GM21786 (cell line): Measurements from ENCODE around the gene IGSF23.
A peak's percentile ranks its signal among the peaks of the same experiment; 100 is the strongest.

Experiments used
- ATAC-seq: cut with Tn5 transposase; IDR thresholded peaks from one replicate; pipeline ENCODE4 v1.9.1; 2021; ENCODE audit not compliant: unreplicated experiment

Gene IGSF23

DNA sequence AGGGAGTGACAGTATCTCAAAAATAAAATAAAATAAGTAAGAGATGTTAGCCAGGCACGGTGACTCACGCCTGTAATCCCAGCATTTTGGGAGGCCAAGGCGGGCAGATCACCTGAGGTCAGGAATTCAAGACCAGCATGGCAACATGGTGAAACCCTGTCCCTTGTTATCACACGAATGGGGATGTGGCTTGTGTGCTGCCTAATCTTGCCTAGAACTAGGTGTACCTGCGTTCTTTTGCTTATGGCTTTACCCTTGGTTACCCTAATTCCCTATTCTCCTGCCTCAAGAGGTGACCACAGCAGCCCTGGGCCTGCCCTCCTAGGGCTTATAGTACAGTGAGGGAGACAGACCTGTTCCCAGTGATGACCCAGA is 24.0 kb downstream of the IGSF23 start:
- no peak for ATAC-seq

- ATAC-seq, result no peak
Observed at GRCh38 chr19:44640518-44640917, 27.2 kb downstream of the IGSF23 start.

GRCh38 chr19:44641501-44642265 is 28.3 kb downstream of the IGSF23 start:
- ATAC-seq, result no peak

DNA sequence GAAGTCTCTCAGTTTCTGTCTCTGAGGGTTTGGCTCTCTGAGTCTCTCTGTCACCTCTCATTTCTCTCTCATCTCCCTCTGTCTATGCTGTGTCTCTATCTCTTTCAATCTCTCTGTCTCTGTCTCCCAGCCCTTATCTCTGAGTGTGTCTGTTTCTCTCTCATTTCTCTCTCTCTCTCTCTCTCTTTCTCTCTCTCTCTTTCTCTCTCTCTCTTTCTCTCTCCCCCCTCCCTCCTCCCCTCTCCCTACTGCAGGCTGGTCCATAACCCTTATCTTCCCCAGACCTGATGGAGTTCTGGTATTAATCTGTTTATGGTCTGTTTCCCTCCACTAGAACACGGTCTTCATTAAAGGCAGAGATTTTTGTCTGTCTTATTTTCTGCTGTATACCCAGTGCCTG is 29.0 kb downstream of the IGSF23 start:
- no peak for ATAC-seq

GRCh38 chr19:44643605-44644401 is 30.4 kb downstream of the IGSF23 start, which contains the start of gene PVR:
PVR (plus strand) TSS chr19:44643910; CDS start chr19:44644097, 187 bp downstream.
- ATAC-seq, result no peak

- ATAC-seq, result no peak
Observed at GRCh38 chr19:44644402-44645016, 31.1 kb downstream of the IGSF23 start.

- ATAC-seq, result no peak
Observed at GRCh38 chr19:44645407-44646048, 32.2 kb downstream of the IGSF23 start.

DNA sequence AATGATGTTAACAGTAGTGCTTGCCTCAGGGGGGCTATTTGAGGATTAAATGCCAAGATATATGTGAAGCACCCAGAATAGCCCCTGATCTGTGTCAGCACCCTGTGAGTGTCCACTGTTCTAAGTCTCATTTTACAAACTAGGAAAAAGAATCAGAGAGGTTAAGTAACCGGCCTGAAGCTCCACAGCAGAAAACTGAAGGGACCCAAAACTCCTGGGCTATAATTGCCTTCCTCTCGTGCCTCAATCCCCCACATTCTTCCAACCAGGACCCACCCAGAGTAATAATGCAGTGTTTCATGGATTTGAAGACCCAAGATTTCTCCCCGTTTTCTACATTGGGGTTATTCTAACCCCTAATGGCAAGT is 32.7 kb downstream of the IGSF23 start:
- no peak for ATAC-seq

- no peak for ATAC-seq
Observed at GRCh38 chr19:44647144-44647543, 33.8 kb downstream of the IGSF23 start.

DNA sequence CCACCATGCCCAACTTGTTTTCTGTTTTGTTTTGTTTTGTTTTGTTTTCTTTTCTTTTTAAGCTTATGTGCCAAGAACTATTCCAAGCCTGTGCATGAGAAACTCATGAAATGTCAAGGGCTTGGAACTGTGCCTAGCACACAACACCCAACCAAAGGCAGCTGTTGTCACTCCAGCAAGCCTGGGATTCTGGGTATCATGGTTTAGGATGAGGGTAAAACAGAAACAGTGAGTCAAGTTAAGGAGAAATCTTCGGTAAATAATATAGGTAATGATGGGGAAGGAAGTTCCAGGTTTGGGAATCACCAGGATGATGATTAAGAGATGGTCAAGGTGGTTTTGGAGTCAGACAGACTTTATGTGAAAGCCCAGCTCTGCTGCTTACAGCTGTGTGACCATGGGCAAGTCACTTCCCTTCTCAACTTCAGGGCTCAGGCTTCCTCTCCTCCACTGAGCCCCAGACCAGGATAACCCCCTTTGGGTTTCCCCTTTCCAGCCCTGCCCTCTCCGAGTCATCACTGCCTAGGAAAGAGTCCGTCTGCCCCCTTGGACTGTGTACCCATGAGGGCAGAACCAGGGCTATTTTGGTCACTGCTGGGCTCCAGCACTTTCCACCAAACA is 35.4 kb downstream of the IGSF23 start:
- ATAC-seq, result no peak

DNA sequence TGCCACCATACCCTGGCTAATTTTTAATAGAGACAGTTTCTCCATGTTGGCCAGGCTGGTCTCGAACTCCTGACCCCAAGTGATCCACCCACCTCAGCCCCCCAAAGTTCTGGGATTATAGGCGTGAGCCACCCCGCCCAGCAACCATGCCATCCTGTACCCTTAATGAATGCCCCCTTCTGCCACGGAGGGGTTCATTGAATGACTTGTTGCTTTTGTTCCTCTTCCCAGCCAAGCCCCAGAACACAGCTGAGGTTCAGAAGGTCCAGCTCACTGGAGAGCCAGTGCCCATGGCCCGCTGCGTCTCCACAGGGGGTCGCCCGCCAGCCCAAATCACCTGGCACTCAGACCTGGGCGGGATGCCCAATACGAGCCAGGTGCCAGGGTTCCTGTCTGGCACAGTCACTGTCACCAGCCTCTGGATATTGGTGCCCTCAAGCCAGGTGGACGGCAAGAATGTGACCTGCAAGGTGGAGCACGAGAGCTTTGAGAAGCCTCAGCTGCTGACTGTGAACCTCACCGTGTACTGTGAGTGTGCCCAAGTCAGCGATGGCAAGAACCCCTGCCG is 36.3 kb downstream of the IGSF23 start:
- ATAC-seq, result no peak

GRCh38 chr19:44653343-44653742 is 40.0 kb downstream of the IGSF23 start:
- ATAC-seq, result no peak

DNA sequence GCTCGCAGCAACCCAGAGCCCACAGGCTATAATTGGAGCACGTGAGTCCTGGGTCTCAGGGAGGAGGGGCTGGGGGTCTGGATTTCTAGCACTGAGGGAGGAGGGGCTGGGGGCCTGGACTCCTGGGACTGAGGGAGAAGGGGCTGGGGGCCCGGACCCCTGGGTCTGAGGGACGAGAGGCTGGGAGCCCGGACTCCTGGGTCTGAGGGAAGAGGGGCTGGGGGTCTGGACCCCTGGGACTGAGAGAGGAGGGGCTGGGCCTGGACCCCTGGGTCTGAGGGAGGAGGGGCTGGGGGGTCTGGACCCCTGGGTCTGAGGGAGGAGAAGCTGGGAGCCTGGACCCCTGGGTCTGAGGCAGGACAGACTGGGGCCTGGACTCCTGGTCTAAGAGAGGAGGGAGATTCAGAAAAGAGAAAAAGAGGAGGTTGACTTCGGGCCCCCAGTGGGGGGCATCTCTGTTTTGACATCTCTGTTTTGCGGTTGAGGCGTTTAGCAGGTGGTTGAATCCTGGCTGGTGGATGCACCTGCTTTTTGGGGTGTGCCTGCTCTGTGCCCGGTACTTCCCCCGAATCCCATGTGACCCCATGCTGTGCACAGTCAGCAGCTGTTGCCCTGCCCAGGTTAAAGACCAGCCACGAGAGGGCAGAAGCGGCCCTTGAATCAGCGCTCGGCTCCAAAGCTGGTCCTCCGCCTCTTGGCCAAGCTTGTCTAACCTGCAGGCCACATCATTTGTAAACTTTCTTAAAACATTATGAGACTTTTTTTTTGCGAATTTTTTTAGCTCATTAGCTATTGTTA is 40.8 kb downstream of the IGSF23 start:
- peak; percentile 60 for ATAC-seq

- no peak for ATAC-seq
Observed at GRCh38 chr19:44657211-44657921, 44.0 kb downstream of the IGSF23 start.

DNA sequence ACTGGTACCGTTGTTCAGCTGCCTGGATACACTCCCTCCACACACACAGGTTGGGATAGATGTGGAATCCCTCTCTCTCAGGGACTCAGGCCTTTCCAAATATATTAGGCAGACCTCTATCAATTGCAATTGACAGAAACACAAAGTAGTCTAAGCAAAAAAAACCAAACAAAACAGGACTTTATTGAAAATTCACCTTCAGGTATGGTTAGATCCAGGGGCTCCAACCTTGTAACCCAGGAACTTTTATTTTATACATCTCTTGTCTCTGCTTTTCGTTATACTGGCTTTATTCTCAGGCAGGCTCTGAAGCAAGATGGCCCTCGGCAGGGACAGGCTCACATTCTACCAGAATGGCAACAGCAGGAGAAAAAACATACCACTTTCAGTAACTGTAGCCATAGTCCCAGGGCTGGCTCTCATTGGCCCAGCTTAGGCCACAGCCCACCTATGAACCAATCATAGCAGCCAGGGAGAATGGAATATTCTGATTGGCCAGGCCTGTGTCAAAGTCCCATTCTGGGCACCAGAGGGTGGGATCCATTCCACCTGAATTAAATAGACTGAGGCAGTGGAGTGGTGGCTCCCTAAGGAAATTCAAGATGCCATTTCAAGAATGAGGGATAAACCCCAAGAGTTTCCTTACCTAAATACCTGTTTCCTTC is 44.8 kb downstream of the IGSF23 start:
- no peak for ATAC-seq

- ATAC-seq, result no peak
Observed at GRCh38 chr19:44660081-44660480, 46.7 kb downstream of the IGSF23 start.

- ATAC-seq, result no peak
Observed at GRCh38 chr19:44661205-44661604, 47.8 kb downstream of the IGSF23 start.

DNA sequence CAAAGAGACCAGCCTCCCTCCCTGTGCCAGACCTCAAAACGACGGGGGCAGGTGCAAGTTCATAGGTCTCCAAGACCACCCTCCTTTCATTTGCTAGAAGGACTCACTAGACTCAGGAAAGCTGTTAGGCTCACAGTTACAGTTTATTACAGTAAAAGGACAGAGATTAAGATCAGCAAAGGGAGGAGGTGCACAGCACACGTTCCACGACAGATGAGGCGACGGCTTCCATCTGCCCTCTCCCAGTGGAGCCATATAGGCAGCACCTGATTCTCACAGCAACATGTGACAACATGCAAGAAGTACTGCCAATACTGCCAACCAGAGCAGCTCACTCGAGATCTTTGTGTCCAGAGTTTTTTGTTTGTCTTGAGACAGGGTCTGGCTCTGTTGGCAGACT is 48.5 kb downstream of the IGSF23 start:
- no peak for ATAC-seq
